Effector memory CD8-positive, alpha-beta T cell (primary cell): ENCODE data around the gene SUPT3H.

Source experiments
- ATAC-seq: fragments of 150-1000 bp; cut with Tn5 transposase; replicated peaks from 2 replicates; pipeline ENCODE4 v1.10.0; 2021; ENCODE audit warnings: mild to moderate bottlenecking, moderate library complexity
- DNase-seq, 3 experiments: peaks; one replicate each; pipeline ENCODE4 v3.0.0; 2021
- H3K27ac Mint-ChIP-seq, 2 donors: one replicate each; pipeline ENCODE4 v1.8.0; 2022; ENCODE audit warnings: mild to moderate bottlenecking in 2 of 2, mixed read lengths in 2 of 2, moderate library complexity in 2 of 2
- H3K27me3 Mint-ChIP-seq, 2 donors: one replicate each; pipeline ENCODE4 v1.8.0; 2022; ENCODE audit warnings: mixed read lengths in 2 of 2
- H3K36me3 Mint-ChIP-seq: one replicate; pipeline ENCODE4 v1.8.0; 2022; ENCODE audit warnings: mild to moderate bottlenecking, moderate library complexity, mixed read lengths; ENCODE audit not compliant: insufficient read depth
- H3K4me1 Mint-ChIP-seq, 2 donors: one replicate each; pipeline ENCODE4 v1.8.0; 2022; ENCODE audit warnings: low read depth in 2 of 2, mixed read lengths in 2 of 2
- H3K4me3 Mint-ChIP-seq, 2 donors: one replicate each; pipeline ENCODE4 v1.8.0; 2022; ENCODE audit warnings: mild to moderate bottlenecking in 2 of 2, mixed read lengths in 2 of 2, moderate library complexity in 2 of 2
- H3K9me3 Mint-ChIP-seq, 2 donors: one replicate each; pipeline ENCODE4 v1.8.0; 2022; ENCODE audit warnings: mixed read lengths in 2 of 2

Gene SUPT3H

GRCh38 chr6:45327956-45328522 lies 49.7 kb downstream of the SUPT3H start, which contains the start of gene RUNX2:
Gene RUNX2, plus strand, starts transcription at chr6:45328330. Its CDS starts 397 bp downstream, at chr6:45328727.
- Mint-ChIP-seq H3K27ac (peak within 1 kb of the TSS; percentile 44 to 51), H3K36me3 (no peaks in the 10 kb centered on the region), H3K4me3 (peak within 1 kb of the TSS; percentile 27 to 37), H3K9me3 (no peaks in the 10 kb centered on the region), H3K4me1 (peaks cover 5 to 17% of the 10 kb centered on the region in 2 donors), H3K27me3 (no peaks in the 10 kb centered on the region)
- ATAC-seq = no peak
- DNase-seq = no peak

- H3K27me3 Mint-ChIP-seq = no peaks in the 10 kb centered on the region
- H3K36me3 Mint-ChIP-seq = no peaks in the 10 kb centered on the region
- H3K4me1 Mint-ChIP-seq = peaks cover 5 to 17% of the 10 kb centered on the region in 2 donors
- H3K9me3 Mint-ChIP-seq = no peaks in the 10 kb centered on the region
- H3K27ac Mint-ChIP-seq = no peak overlapping the region
- ATAC-seq (no peak), DNase-seq (no peak)
- H3K4me3 Mint-ChIP-seq = no peak overlapping the region
Measured at GRCh38 chr6:45326698-45327417, 50.9 kb downstream of the SUPT3H start.

DNA sequence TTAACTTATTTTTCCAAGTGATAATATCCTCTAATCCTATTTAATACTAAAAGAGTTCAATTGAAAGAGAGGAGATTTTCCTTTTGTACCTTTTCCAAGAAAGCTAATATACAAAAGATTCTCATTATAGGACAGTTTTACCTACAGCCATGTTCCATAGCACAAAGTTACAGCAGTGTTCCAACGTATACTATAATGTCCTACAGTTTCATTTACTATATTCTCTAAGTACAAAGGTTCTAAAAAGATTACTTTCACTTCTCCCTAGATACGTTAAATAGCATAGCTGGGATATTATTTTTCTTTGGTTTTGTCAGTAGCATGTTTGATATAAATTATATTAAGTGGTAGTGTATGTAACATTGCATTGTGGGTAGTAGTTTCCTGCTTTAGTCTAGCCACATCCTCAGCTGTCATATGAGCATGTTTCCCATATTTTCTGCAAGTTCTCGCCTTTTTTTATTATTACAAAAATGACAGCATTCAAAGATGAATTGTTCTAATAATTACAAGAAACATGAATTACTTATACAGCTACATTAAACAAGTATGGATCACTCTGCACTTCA lies 54.0 kb downstream of the SUPT3H start:
- Mint-ChIP-seq H3K4me3 (peak overlapping the region; percentile 7 to 36), H3K36me3 (no peaks in the 10 kb centered on the region), H3K27me3 (no peaks in the 10 kb centered on the region), H3K4me1 (peaks cover 7 to 17% of the 10 kb centered on the region in 2 donors), H3K27ac (peak overlapping the region in 1 of 2 donors; percentile 16), H3K9me3 (no peaks in the 10 kb centered on the region)
- ATAC-seq (peak; percentile 67), DNase-seq (no peak)

GRCh38 chr6:45320349-45320748 lies 57.4 kb downstream of the SUPT3H start:
- Mint-ChIP-seq H3K27me3 (no peaks in the 10 kb centered on the region), H3K4me1 (peaks cover 2 to 14% of the 10 kb centered on the region in 2 donors), H3K36me3 (no peaks in the 10 kb centered on the region), H3K9me3 (no peaks in the 10 kb centered on the region), H3K27ac (no peak overlapping the region), H3K4me3 (no peak overlapping the region)
- no peak for DNase-seq
- ATAC-seq = no peak

GRCh38 chr6:45314146-45314545 lies 63.6 kb downstream of the SUPT3H start:
- Mint-ChIP-seq H3K27me3 (no peaks in the 10 kb centered on the region), H3K4me3 (no peak overlapping the region), H3K36me3 (no peaks in the 10 kb centered on the region), H3K27ac (no peak overlapping the region), H3K4me1 (peaks cover 17 to 21% of the 10 kb centered on the region in 2 donors), H3K9me3 (no peaks in the 10 kb centered on the region)
- ATAC-seq = no peak
- no peak for DNase-seq

GRCh38 chr6:45310118-45310788 lies 67.5 kb downstream of the SUPT3H start:
- H3K27me3 Mint-ChIP-seq = no peaks in the 10 kb centered on the region
- H3K9me3 Mint-ChIP-seq = peaks cover 0 to 7% of the 10 kb centered on the region in 2 donors
- H3K36me3 Mint-ChIP-seq = no peaks in the 10 kb centered on the region
- peak overlapping the region; percentile 64 to 70 for H3K4me3 Mint-ChIP-seq
- H3K27ac Mint-ChIP-seq = peak overlapping the region; percentile 88 to 89
- DNase-seq = peak; percentile 11 to 23 (median 14)
- ATAC-seq = peak; percentile 80
- peaks cover 22% of the 10 kb centered on the region in 2 donors for H3K4me1 Mint-ChIP-seq

GRCh38 chr6:45305546-45305945 lies 72.2 kb downstream of the SUPT3H start:
- no peaks in the 10 kb centered on the region for H3K27me3 Mint-ChIP-seq
- H3K9me3 Mint-ChIP-seq = peaks cover 0 to 7% of the 10 kb centered on the region in 2 donors
- no peak overlapping the region for H3K27ac Mint-ChIP-seq
- H3K4me1 Mint-ChIP-seq = peaks cover 16 to 18% of the 10 kb centered on the region in 2 donors
- no peaks in the 10 kb centered on the region for H3K36me3 Mint-ChIP-seq
- ATAC-seq (no peak), DNase-seq (no peak)
- H3K4me3 Mint-ChIP-seq = no peak overlapping the region

DNA sequence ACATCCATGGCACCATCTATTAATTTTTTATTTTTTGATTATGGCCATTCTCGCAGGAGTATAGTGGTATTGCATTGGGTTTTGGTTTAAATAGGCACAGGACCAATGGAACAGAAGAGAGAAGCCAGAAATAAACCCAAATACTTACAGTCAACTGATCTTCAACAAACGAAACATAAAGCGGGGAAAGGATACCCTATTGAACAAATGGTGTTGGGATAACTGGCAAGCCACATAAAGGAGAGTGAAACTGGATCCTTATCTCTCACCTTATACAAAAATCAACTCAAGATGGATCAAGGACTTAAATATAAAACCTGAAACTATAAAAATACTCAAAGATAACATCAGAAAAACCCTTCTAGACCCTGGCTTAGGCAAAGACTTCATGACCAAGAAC lies 74.9 kb downstream of the SUPT3H start:
- H3K27ac Mint-ChIP-seq = no peak overlapping the region
- peaks cover 3 to 5% of the 10 kb centered on the region in 2 donors for H3K4me1 Mint-ChIP-seq
- H3K27me3 Mint-ChIP-seq = no peaks in the 10 kb centered on the region

DNA sequence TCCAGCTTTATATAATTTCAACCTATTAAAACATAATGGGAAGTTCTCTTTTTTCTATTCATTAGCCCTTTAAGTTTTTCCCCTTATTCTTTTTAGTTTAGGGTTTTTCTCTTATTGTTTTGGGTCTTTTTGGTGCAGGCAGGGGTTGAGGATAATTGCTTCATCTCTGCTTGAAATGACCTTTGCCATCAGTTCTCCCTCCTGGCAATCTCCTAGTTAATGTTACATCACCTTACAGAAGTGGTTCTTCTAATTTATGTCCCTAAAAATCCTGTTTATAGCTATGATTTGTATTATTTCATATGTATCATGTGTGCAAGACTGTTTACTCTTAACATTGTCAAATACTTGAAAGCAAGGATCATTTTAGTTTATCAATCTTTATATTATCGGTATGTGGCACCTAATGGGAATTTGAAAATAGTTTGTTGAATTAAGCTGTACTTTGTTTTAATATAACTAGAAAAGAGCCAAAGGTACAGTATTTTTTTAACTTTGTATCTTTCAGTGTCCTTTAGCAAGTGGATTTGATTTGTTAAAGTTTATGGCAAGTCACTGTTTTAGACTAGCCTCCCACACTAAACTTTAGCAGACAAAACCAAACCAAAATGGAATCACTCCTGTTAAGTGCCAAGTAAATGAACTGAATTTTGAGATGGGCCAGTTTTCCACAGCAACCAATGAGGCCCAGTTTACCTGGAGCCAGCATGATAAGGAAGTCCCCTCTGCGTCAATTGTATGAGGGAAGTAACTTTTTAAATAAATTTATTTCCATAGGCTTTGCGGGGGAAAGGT lies 76.2 kb downstream of the SUPT3H start:
- ATAC-seq (no peak), DNase-seq (no peak)
- Mint-ChIP-seq H3K27me3 (no peaks in the 10 kb centered on the region), H3K4me3 (no peak overlapping the region), H3K36me3 (peaks cover 4% of the 10 kb centered on the region), H3K9me3 (peaks cover 0 to 7% of the 10 kb centered on the region in 2 donors), H3K27ac (no peak overlapping the region), H3K4me1 (peaks cover 3 to 5% of the 10 kb centered on the region in 2 donors)

More for the DNA sequence above, 74.9 kb downstream of the SUPT3H start:
- no peak overlapping the region for H3K4me3 Mint-ChIP-seq
- ATAC-seq = no peak
- H3K36me3 Mint-ChIP-seq = no peaks in the 10 kb centered on the region
- no peak for DNase-seq
- H3K9me3 Mint-ChIP-seq = peaks cover 0 to 7% of the 10 kb centered on the region in 2 donors

DNA sequence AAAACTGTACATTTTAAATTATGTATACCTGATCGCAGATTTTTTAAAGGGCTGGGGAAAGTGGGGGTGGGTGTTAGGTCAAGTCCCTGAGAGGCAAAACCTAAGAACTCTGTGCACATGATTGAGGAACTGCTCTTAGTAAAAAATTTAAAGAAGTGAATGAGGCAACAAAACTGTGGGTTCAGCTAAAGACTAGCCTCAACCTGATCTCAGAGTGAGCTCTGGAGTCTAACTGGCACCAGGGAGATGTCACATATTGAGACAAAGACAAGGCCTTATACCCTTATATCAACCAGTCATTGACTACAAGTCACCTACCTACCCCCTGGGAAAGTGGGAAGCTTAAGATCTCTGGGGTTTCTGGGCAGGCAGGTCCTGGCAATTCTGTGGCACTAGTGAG lies 77.0 kb downstream of the SUPT3H start:
- Mint-ChIP-seq H3K27ac (no peak overlapping the region), H3K4me3 (no peak overlapping the region), H3K36me3 (peaks cover 4% of the 10 kb centered on the region), H3K27me3 (no peaks in the 10 kb centered on the region), H3K4me1 (peaks cover 0 to 3% of the 10 kb centered on the region in 2 donors), H3K9me3 (peaks cover 0 to 1% of the 10 kb centered on the region in 2 donors)
- no peak for DNase-seq
- no peak for ATAC-seq

DNA sequence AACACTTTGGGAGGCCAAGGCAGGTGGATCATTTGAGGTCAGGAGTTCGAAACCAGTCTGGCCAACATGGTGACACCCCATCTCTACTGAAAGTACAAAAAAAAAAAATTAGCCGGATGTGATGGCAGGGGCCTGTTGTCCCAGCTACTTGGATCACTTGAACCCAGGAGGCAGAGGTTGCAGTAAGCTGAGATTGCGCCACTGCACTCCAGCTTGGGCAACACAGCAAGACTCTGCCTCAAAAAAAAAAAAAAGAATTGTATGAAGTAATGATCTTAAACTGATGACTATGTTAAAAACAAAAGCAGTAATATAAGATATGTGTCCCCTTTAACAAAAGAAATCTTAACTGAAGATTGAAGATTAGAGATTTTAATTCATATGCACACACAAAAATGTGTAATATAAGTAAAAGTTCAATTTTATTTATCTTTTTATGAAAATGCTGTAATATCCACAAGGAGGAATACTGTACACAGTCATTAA lies 78.6 kb downstream of the SUPT3H start:
- Mint-ChIP-seq H3K27me3 (no peaks in the 10 kb centered on the region), H3K27ac (no peak overlapping the region), H3K4me1 (peaks cover 1 to 10% of the 10 kb centered on the region in 2 donors), H3K4me3 (no peak overlapping the region), H3K36me3 (peaks cover 4% of the 10 kb centered on the region), H3K9me3 (no peaks in the 10 kb centered on the region)
- no peak for ATAC-seq
- no peak for DNase-seq

GRCh38 chr6:45297320-45297719 lies 80.4 kb downstream of the SUPT3H start:
- peaks cover 4% of the 10 kb centered on the region for H3K36me3 Mint-ChIP-seq
- H3K27ac Mint-ChIP-seq = no peak overlapping the region
- no peak overlapping the region for H3K4me3 Mint-ChIP-seq
- no peak for DNase-seq
- peaks cover 11 to 26% of the 10 kb centered on the region in 2 donors for H3K4me1 Mint-ChIP-seq
- H3K27me3 Mint-ChIP-seq = no peaks in the 10 kb centered on the region
- no peak for ATAC-seq
- H3K9me3 Mint-ChIP-seq = no peaks in the 10 kb centered on the region
